Measurements from ENCODE around the gene CSGALNACT2. TPM values are rescaled to one million over a fixed set of nuclear protein-coding genes. Genes with fewer than 3 reads are reported as not detected.

CSGALNACT2 gene
- total RNA-seq, 1 experiment from 2014 or later: 30.0 TPM

DNA sequence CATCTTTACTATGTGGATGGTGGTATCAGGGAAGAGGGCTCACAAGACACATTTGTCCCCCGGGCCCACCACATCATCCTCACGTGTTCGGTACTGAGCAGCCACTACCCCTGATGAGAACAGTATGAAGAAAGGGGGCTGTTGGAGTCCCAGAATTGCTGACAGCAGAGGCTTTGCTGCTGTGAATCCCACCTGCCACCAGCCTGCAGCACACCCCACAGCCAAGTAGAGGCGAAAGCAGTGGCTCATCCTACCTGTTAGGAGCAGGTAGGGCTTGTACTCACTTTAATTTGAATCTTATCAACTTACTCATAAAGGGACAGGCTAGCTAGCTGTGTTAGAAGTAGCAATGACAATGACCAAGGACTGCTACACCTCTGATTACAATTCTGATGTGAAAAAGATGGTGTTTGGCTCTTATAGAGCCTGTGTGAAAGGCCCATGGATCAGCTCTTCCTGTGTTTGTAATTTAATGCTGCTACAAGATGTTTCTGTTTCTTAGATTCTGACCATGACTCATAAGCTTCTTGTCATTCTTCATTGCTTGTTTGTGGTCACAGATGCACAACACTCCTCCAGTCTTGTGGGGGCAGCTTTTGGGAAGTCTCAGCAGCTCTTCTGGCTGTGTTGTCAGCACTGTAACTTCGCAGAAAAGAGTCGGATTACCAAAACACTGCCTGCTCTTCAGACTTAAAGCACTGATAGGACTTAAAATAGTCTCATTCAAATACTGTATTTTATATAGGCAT lies 9.1 kb upstream of the CSGALNACT2 start:
- intact Hi-C loops (cut with micrococcal nuclease): no loop called here
- Mint-ChIP-seq H3K27ac (ENCODE audit: low read depth, unreplicated experiment) (peak overlapping the region; percentile 83), H3K27me3 (ENCODE audit: insufficient read depth, unreplicated experiment) (no peaks in the 10 kb centered on the region), H3K4me3 (ENCODE audit: unreplicated experiment) (no peak overlapping the region), H3K36me3 (ENCODE audit: insufficient read depth, unreplicated experiment) (no peaks in the 10 kb centered on the region), H3K4me1 (ENCODE audit: insufficient read depth, unreplicated experiment) (peaks cover 15% of the 10 kb centered on the region), H3K9me3 (ENCODE audit: unreplicated experiment) (no peaks in the 10 kb centered on the region)
- POLR2A ChIA-PET: interaction anchor here (0.7 kb wide), 1 partner anchor 9 kb away, joined by 3 read pairs; the partner anchor contains the start of gene CSGALNACT2
- TF ChIP-seq, protein P1, sequence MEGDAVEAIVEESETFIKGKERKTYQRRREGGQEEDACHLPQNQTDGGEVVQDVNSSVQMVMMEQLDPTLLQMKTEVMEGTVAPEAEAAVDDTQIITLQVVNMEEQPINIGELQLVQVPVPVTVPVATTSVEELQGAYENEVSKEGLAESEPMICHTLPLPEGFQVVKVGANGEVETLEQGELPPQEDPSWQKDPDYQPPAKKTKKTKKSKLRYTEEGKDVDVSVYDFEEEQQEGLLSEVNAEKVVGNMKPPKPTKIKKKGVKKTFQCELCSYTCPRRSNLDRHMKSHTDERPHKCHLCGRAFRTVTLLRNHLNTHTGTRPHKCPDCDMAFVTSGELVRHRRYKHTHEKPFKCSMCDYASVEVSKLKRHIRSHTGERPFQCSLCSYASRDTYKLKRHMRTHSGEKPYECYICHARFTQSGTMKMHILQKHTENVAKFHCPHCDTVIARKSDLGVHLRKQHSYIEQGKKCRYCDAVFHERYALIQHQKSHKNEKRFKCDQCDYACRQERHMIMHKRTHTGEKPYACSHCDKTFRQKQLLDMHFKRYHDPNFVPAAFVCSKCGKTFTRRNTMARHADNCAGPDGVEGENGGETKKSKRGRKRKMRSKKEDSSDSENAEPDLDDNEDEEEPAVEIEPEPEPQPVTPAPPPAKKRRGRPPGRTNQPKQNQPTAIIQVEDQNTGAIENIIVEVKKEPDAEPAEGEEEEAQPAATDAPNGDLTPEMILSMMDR (IDR thresholded peaks at IDR 0.05; ENCODE audit: unreplicated experiment): no peak
- CTCF ChIA-PET: interaction anchor here (0.9 to 1.0 kb wide), 2 partner anchors 11 to 331 kb away, joined by 3 to 4 read pairs; no protein-coding TSS in a partner anchor
- peak; percentile 78 for DNase-seq (ENCODE audit: unreplicated experiment)
- no TSS peak for BruUV-seq (replicated peaks)

DNA sequence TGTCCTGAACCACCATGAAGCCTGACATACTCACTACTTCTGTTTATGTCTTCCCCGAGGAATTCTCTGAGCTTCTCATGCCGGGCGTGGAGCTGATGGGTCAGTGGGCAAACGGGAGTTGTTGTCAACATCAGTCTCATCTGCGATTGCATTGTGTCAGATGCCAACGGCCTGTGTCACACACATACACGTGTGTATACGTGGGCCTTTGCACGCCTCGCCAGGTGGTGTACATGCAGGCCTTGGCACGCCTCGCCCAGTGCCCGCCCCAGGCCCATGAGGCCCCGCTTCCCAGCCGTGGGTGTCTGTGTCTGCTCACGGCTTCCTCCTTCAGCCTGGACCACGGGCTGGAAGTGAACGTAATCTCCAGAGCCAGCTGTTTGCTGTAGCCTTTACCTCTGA lies 7.5 kb upstream of the CSGALNACT2 start:
- intact Hi-C loops (cut with micrococcal nuclease): no loop called here
- H3K4me3 Mint-ChIP-seq (ENCODE audit: unreplicated experiment): no peak overlapping the region
- H3K36me3 Mint-ChIP-seq (ENCODE audit: insufficient read depth, unreplicated experiment): no peaks in the 10 kb centered on the region
- no peak for DNase-seq (ENCODE audit: unreplicated experiment)
- POLR2A ChIA-PET: no interaction called here
- no peaks in the 10 kb centered on the region for H3K9me3 Mint-ChIP-seq (ENCODE audit: unreplicated experiment)
- CTCF ChIA-PET: interaction anchor here (0.6 to 0.9 kb wide), 2 partner anchors 18 to 330 kb away, joined by 3 read pairs; no protein-coding TSS in a partner anchor
- no TSS peak for BruUV-seq (replicated peaks)
- no peaks in the 10 kb centered on the region for H3K27me3 Mint-ChIP-seq (ENCODE audit: insufficient read depth, unreplicated experiment)
- peaks cover 21% of the 10 kb centered on the region for H3K4me1 Mint-ChIP-seq (ENCODE audit: insufficient read depth, unreplicated experiment)
- TF ChIP-seq, protein P1 (IDR thresholded peaks at IDR 0.05; ENCODE audit: unreplicated experiment): no peak
- H3K27ac Mint-ChIP-seq (ENCODE audit: low read depth, unreplicated experiment): no peak overlapping the region

DNA sequence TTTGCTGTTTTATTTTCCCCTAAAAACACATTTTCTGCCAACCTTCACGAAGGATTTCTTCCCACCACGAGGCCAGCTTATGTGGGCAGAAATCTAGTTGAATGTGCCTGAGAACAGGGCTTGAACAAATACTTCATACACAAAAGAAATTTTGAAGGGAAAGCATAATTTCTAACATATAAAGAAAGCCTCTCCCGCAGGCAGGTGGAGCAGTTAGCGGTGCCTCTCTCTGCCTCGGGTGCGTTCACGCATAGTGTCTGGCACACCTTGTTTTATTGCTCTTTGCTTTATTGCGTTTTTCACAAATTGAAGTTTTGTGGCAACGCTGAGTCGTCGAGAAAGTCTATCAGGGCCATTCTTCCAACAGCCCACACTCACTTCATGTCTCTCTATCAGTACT lies 7.0 kb upstream of the CSGALNACT2 start:
- TF ChIP-seq, protein P1 (IDR thresholded peaks at IDR 0.05; ENCODE audit: unreplicated experiment): no peak
- Mint-ChIP-seq H3K27ac (ENCODE audit: low read depth, unreplicated experiment) (no peak overlapping the region), H3K9me3 (ENCODE audit: unreplicated experiment) (no peaks in the 10 kb centered on the region), H3K36me3 (ENCODE audit: insufficient read depth, unreplicated experiment) (no peaks in the 10 kb centered on the region), H3K4me3 (ENCODE audit: unreplicated experiment) (no peak overlapping the region), H3K27me3 (ENCODE audit: insufficient read depth, unreplicated experiment) (no peaks in the 10 kb centered on the region), H3K4me1 (ENCODE audit: insufficient read depth, unreplicated experiment) (peaks cover 25% of the 10 kb centered on the region)
- no TSS peak for BruUV-seq (replicated peaks)
- ChIA-PET POLR2A (no interaction called here), CTCF (no interaction called here)
- intact Hi-C loops (cut with micrococcal nuclease): no loop called here
- no peak for DNase-seq (ENCODE audit: unreplicated experiment)

DNA sequence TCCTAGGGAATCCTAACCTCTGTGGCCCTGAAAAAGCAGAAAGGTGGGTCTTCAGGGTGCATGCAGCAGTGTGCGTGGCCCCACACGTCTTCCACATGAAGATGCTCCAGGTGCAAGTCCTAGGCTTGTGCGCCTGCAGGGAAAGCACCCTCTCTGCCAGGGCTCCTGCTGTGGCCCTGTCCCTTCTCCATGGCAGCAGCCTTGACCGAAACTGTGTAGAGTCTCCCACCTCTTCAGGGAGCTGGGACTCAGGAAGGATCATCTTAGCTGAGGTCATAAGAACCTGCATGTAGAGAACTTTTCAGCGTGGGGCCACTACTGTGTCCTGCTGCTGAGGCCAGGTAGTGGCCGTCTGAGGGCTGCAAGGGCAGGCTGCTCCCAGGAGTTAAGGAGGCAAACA lies 6.3 kb upstream of the CSGALNACT2 start:
- Mint-ChIP-seq H3K27me3 (ENCODE audit: insufficient read depth, unreplicated experiment) (no peaks in the 10 kb centered on the region), H3K36me3 (ENCODE audit: insufficient read depth, unreplicated experiment) (no peaks in the 10 kb centered on the region), H3K4me3 (ENCODE audit: unreplicated experiment) (no peak overlapping the region), H3K9me3 (ENCODE audit: unreplicated experiment) (no peaks in the 10 kb centered on the region), H3K4me1 (ENCODE audit: insufficient read depth, unreplicated experiment) (peaks cover 27% of the 10 kb centered on the region), H3K27ac (ENCODE audit: low read depth, unreplicated experiment) (no peak overlapping the region)
- ChIA-PET CTCF (no interaction called here), POLR2A (no interaction called here)
- BruUV-seq (replicated peaks): no TSS peak
- no peak for DNase-seq (ENCODE audit: unreplicated experiment)
- intact Hi-C loops (cut with micrococcal nuclease): no loop called here
- TF ChIP-seq, protein P1 (IDR thresholded peaks at IDR 0.05; ENCODE audit: unreplicated experiment): no peak

Data from MCF 10A (cell line).